Measurements from ENCODE around the gene CXCL17.
A peak's percentile ranks its signal among the peaks of the same experiment; 100 is the strongest.
"Not testable (repeated sequence)": the region's sequence is repeated elsewhere in the genome, so short reads cannot be mapped to it uniquely, and the experiment has no call there.

The CXCL17 gene

GRCh38 chr19:42465827-42466280, 23.1 kb upstream of the CXCL17 start:
- no peak for DNase-seq

DNA sequence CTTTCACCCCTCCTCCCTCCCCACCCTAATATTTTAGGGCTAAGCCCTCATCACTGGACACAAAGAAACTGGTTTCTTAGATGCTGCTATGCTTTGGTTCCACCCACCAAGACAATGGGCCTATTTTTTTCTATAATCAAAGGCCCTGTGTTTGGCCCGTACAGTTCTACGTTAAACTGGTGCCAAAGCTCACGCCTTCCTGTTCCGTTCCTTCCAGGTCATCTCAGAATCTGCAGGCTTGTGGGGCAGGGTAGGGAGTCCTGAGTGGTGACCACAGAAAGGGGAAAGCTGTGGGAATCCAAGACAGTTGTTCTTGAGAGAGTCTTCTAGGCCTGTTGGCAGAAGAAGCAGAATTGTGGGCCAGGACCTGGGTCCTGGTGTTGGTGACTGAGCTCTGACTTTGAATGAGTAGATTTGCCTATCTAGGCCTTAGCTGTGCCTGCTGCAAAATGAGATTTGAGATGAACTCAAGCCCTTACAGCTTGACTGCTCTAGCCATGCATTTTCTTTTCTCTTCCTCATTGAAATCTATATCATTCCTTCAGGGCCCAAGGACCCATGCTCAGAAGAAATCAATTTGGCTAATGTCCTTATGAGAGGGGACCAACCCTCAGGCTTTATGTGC, 19.1 kb upstream of the CXCL17 start:
- DNase-seq, result no peak

GRCh38 chr19:42461231-42461630, 18.5 kb upstream of the CXCL17 start:
- not testable (repeated sequence) for DNase-seq

- no peak for DNase-seq
These were observed 17.2 kb upstream of the CXCL17 start for GRCh38 chr19:42459926-42460325.

DNA sequence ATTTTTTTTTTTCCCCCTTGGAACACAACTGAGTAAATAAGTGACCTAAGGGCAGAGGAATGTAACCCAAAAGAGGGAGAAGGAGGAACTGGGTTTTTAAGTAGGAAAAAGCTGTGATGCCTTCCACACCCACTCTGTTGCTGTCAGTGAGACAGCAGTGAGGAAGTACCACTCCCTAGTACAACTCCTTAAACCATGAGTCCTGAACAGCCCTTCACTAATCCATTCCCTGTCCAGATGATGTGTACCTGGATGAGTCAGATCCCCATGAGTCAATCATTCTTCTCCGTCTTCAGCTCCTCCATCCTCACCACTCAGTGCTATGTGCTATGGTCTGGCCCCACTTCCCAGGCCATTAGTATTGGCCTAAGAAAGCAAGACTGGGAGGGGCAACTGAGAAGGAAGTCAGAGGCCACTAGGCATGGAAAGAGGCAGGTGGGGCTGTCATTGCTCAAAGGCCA, 12.9 kb upstream of the CXCL17 start:
- DNase-seq, result no peak

GRCh38 chr19:42455086-42455485, 12.3 kb upstream of the CXCL17 start:
- DNase-seq, result no peak

GRCh38 chr19:42452590-42452989, 9.8 kb upstream of the CXCL17 start:
- DNase-seq, result no peak

DNA sequence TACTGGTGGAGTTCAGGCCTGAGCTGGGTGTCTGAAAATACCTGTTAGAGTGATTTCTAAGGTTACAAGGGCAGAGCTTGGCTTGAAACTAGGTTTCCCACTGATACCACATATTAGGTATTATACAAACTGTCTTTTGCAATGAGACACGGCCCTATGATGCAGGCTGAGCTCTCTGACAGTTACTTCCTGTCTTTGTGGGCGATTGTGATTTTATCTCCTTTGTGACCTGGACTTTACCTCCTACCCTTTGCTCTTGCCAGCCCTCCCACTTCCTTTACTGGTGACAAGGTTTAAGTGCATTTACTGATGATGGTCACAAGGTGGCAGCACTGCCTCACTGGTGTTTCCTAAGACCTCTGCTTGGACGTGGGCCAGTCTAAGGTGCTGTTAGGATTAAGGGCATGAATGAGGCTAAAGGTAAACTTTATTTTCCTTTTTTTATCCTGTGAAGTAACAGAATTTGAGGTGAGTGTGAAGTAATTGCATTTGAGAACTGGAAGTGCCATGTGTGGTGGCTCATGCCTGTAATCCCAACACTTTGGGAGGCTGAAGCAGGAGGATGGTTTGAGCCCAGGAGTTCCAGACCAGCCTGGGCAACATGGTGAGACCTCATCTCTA, 7.7 kb upstream of the CXCL17 start:
- peak; percentile 78 for DNase-seq

GRCh38 chr19:42448306-42448705, 5.6 kb upstream of the CXCL17 start:
- DNase-seq, result not testable (repeated sequence)

- DNase-seq, result no peak
These were observed 3.2 kb upstream of the CXCL17 start for GRCh38 chr19:42445948-42446347.

DNA sequence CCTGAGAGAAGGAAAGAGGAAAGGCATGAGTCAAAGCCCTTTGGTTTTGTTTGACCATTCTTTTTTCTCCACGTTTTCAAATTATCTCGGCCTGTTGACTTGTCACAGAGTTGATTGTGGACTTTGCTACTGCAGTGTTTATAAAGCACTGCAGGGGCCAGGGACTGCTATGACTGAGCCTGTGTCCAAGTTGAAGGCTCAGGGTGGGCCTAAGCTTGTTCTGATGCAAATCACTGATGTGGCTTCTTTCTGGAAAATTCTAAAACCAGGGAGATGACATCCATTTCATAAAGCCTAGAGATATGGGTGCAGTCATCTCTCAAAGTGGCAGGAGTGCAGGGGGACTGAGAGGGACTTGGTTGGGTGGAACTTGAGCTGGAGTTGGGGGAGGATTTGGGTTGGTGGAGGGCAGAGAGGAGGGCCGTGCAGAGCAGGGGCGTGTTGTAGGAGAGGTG, 1.2 kb upstream of the CXCL17 start:
- no peak for DNase-seq

DNA sequence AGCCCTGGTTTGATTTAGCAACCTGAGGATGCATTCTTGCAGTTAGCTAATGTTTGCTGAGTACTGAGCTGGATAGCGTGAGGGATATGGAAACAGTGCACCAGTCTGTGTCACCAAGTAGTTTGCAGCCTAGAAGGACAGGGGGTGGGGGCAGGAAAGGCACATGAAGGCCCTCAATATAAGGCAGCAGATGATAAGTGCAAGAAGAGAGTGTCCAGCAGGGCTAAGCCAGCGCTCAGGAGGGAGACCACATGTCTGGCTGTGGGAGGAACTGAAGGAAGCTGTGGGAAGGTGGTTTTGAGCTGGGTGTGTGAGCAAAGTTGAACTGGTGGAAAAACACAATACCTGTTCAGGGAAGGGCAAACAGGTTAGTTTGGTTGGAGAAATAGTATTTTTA, 1.7 kb downstream of the CXCL17 start:
- no peak for DNase-seq

- peak; percentile 93 for DNase-seq
These were observed 2.2 kb downstream of the CXCL17 start for GRCh38 chr19:42440357-42441048.

- no peak for DNase-seq
These were observed 6.7 kb downstream of the CXCL17 start for GRCh38 chr19:42436006-42436405.

DNA sequence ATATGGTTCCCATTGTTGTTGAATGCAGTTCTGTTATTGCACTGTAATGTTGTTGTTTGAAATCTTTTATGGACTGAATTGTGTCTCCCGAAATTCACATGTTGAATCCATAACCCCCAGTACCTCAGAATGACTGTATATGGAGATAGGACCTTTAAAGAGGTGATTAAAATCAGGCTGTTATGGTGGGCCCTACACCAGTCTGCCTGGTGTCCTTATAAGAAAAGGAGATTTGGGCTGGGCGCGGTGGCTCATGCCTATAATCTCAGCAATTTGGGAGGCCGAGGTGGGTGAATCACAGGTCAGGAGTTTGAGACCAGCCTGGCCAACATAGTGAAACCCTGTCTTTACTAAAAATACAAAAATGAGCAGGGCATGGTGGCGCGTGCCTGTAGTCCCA, 7.4 kb downstream of the CXCL17 start:
- DNase-seq, result no peak

GRCh38 chr19:42433503-42434260, 9.1 kb downstream of the CXCL17 start:
- peak; percentile 75 for DNase-seq

DNA sequence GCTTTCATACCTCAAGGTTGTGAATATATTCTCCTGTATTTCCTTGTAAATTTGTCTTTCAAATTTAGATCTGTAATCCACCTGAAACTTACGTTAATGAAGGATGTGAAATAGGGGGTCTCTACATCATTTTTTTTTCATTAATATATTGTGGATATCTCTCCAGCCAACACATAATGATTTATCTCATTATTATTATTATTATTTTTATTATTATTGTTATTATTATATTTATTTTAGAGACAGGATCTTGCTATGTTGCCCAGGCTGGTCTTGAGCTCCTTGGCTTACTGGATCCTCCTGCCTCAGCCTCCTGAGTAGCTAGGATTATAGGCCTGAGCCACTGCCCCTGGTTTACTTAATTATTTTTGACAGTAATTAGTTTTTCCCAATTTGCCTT, 11.3 kb downstream of the CXCL17 start:
- no peak for DNase-seq

GRCh38 chr19:42428676-42429075, 14.1 kb downstream of the CXCL17 start:
- no peak for DNase-seq

DNA sequence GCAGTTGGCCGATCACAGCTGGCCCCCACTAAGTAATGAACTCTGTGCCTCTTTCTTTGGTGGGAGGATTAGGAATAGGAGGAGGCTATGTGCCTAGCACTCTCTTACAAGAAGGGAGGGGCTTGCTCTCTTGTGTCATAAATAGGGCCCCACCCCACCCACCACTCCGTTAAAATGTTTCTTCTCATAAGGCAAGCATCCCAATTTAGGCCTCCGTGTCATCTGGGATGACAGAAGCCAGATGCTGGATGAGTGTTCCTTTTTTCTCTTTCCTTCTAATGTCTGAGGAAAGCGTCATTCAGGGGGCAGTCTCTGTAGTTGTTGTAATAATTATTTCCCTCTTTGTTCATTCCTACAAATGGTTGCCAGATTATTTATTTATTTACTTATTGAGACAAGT, 15.4 kb downstream of the CXCL17 start, which contains the start of gene LIPE:
Gene LIPE (minus strand): TSS at position 76 of the 400 bp plus-strand sequence. CDS start 239 bp downstream, outside the sequence.
- DNase-seq, result no peak

DNA sequence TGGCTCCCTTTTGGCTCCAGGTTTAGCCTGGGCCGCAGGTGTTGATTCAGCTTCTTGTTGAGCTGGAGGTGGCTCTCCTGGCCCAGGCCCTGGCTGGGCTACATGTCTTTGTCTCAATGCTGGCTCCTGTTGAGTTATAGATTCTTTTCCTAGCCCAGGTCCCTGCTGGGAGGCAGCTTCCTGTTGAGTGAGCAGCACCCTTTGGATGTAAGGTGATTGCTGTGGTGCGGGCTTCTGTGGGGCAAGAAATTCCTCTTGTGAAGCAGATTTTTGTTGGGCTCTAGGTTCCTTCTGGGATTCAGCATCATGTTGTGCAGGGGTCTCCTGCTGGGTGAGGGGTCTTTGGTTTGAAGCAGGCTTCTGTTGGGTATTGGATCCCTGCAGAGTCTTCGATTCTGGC, 16.1 kb downstream of the CXCL17 start:
- DNase-seq, result no peak

DNA sequence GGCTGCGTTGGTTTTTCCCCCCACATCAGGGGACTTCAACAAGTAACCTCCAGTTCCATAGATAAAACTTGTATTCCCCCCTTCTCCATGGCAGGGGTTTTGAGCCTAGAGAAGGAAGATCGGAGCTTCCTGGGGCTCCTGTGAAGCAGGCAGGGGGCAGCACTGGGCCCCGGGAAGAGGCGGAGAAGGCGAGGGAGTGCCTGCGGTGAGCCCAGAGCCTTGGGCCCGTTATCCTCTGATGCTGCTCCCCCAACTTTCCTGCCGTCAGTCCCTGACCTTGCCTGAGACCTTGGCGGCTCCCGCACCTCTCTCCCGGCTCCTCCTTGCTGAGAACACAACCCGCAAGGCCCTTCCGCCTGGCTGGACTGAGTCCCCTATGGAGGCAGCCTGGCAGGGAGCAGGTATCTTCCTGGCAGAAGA, 18.0 kb downstream of the CXCL17 start:
- no peak for DNase-seq

DNA sequence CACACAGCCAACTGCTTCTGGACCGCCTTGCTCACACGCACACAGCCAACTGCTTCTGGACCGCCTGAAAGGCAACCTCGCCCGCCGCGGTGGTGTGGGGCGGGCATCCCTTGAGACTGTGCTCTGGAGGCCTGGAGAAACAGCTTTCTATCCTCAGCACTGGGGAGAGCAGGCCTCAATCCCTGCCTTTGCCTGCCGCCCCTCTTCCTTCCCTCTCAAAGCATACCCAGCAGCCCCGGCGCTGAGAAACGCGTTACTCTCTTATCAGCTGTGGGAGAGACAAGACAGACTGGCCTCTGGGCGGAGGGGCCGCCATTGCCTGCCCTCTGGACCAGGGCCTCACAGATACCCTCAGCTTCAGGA, 18.4 kb downstream of the CXCL17 start:
- DNase-seq, result no peak

Measured in stimulated activated CD8-positive, alpha-beta memory T cell treated with anti-CD3 and anti-CD28 coated beads, Interleukin-4, amount 100 ng/mL, for 48 hours (primary cell).